D341Med (cell line): ENCODE results near the gene BRAP.
A peak's percentile ranks its signal among the peaks of the same experiment; 100 is the strongest.
"Not testable (repeated sequence)": the region's sequence is repeated elsewhere in the genome, so short reads cannot be mapped to it uniquely, and the experiment has no call there.

Experiments
- DNase-seq: peaks from one replicate; pipeline ENCODE4 v3.0.0; 2012; ENCODE audit warnings: low spot score

The BRAP gene

GRCh38 chr12:111685811-111686573 is at the start of gene BRAP, which contains the start of gene ACAD10:
Gene BRAP, minus strand, starts transcription at chr12:111685956. Its CDS starts 164 bp downstream, at chr12:111685792.
Gene ACAD10, plus strand, starts transcription at chr12:111686053. Its CDS starts 6,657 bp downstream, at chr12:111692710.
- peak; percentile 99 for DNase-seq

GRCh38 chr12:111733340-111733915 is 47.7 kb upstream of the BRAP start:
- no peak for DNase-seq

- no peak for DNase-seq
These were observed 47.0 kb upstream of the BRAP start for GRCh38 chr12:111732786-111733185.

DNA sequence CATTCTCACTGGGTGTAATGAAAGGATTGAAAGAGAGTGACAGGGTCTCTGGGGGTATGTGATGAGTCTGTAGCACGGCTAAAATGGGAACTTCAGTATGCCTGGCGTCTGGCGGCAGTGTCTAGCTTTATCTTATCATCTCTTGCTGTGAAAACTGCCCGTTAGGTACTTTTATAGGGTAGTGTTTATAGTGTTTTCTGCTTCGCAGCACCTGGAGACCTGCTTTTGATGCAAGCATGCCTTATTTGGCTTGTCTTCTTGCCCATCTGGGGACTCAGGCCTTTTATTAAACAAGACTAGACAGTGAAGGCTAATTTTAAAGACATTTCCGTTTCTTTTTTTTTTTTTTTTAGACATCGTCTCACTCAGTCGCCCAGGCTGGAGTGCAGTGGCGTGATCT is 44.7 kb upstream of the BRAP start:
- DNase-seq: no peak

GRCh38 chr12:111728795-111729194 is 43.0 kb upstream of the BRAP start:
- DNase-seq: no peak

DNA sequence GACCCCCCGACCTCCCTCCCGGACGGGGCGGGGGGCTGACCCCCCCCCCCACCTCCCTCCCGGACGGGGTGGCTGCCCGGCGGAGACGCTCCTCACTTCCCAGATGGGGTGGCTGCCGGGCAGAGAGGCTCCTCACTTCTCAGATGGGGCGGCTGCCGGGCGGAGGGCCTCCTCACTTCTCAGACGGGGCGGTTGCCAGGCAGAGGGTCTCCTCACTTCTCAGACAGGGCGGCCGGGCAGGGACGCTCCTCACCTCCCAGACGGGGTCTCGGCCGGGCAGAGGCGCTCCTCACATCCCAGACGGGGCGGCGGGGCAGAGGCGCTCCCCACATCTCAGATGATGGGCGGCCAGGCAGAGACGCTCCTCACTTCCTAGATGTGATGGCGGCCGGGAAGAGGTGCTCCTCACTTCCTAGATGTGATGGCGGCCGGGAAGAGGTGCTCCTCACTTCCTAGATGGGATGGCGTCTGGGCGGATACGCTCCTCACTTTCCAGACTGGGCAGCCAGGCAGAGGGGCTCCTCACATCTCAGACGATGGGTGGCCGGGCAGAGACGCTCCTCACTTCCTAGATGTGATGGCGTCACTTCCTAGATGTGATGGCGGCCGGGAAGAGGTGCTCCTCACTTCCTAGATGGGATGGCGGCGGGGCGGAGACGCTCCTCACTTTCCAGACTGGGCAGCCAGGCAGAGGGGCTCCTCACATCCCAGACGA is 38.0 kb upstream of the BRAP start:
- DNase-seq: not testable (repeated sequence)

- no peak for DNase-seq
These were observed 34.7 kb upstream of the BRAP start for GRCh38 chr12:111720457-111720856.

GRCh38 chr12:111719316-111719715 is 33.6 kb upstream of the BRAP start:
- DNase-seq: not testable (repeated sequence)

- DNase-seq: no peak
These were observed 29.5 kb upstream of the BRAP start for GRCh38 chr12:111715279-111715678.

- DNase-seq: no peak
These were observed 20.4 kb upstream of the BRAP start for GRCh38 chr12:111706145-111706544.

GRCh38 chr12:111705672-111706071 is 19.9 kb upstream of the BRAP start:
- no peak for DNase-seq

DNA sequence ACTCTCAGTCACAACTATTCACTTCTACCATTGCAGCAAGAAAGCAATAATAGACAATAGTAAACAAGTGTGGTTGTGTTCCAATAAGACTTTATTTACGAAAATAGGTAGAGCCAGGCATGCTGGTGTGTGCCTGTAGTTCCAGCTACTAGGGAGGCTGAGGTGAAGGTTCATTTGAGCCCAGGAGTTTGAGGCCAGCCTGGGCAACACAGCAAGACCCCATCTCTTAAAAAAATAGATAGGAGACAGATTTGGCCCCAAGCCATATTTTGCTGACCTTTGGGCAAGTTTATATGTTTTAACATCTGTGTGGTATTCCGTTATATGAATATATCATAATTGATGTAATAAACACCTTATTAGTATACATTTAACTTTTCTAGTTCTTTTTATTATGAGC is 14.2 kb upstream of the BRAP start:
- no peak for DNase-seq

GRCh38 chr12:111693818-111694217 is 8.1 kb upstream of the BRAP start:
- DNase-seq: no peak

DNA sequence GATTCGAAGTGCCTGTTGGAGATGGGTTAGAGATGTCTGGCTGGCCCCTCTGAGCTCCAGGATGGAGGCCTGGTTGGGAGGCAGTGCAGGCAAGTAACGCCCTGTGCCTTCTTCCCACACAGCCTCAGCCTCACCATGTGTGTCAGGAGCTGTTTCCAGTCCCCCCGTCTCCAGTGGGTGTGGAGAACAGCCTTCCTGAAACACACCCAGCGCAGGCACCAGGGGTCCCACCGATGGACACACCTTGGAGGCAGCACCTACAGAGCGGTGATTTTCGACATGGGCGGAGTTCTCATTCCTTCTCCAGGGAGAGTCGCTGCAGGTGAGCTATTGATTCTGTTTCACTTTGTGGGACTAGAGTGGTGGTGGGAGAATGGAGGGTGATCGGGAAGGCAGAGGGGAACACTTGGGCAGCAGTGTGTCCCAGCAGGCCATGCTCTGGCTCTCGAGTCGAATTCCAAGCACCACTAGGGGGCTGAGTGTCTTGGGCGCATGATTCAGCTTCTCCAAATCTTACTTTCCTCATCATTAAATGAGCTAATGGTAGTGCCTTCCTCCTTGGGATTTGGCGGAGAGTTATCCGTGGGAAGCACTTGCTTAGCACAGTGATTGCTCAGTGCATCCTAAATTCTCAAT is 6.9 kb upstream of the BRAP start:
- peak; percentile 52 for DNase-seq

DNA sequence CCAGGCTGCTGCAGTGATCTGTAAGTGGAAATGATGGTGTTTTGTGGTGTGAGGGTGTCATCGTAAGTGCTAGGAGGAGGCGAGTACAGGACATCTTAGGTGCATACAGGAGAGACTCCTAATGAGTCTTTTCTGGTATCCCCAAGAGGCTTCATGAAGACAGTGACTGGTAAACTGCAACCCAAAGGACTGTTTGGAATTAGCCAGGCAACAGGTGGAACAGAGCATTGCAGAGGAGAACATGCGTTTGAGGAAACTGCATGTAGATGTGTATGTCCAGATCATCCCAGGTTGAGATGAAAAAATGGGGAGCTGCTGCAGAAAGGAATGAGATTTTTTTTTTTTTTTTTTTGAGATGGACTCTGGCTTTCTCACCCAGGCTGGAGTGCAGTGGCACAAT is 5.5 kb upstream of the BRAP start:
- no peak for DNase-seq

GRCh38 chr12:111687952-111688351 is 2.2 kb upstream of the BRAP start:
- no peak for DNase-seq

DNA sequence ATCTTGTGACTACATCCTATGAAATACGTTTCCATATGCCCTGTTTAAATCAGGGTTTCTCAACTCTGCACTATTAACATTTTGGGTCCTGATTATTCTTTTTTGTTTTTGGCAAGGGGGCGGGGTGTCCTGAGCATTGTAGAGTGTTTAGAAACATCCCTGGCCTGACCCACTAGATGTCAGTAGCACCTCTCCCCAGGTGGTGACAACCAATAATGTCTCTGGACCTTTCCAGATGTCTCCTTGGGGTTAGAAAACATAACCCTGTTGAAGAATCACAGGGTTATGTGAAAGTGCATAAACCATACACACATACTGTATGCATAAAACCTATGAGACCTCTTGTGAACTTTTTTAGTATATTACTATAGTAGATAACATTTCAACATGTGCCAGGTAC is 1.5 kb upstream of the BRAP start:
- DNase-seq: no peak

- no peak for DNase-seq
These were observed 884 bp upstream of the BRAP start for GRCh38 chr12:111686574-111687105.

DNA sequence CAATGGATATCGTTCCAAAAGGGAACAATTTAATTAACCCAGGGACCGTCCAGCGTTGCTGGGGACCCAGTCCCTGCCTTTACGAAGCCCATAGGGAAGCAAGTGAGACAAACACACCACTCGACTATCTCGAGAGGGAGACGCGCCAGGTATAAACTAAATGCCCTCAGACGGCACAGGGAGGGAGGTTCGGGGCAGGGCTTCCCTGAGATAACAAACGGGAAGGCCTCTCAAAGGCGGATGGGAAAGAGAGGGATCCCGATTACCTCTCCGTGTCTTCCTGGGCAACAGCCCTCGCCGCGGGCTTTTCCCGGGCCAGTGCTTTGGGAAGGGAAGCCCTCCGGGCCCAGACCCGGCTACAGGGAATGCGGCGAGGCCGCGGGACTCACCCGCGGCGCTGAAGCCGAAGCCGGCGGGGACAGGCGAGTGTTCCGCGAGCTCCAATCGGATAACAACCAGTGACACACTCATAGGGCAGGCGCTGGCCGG is 390 bp downstream of the BRAP start:
- no peak for DNase-seq

GRCh38 chr12:111684485-111685198 is 1.1 kb downstream of the BRAP start:
- not testable (repeated sequence) for DNase-seq

DNA sequence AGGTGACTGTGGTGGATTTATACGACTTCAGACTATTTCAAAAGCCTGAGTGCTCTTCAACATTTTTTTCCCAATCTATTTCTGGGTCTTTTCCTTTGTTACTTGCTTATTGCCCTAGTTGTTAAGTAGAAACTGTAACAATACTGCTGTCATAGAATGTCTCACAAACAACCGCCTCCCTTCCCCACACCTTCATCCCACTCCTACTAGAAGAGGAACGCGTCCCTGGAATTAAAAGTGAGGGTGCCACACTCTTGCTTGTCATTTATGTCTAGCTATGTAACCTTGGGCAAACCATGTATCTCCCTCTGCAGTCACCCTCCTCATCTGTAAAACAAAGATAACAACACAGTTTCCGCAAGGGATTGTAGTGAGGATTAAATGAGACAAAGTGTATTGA is 8.6 kb downstream of the BRAP start:
- no peak for DNase-seq
